Endodermal cell (in vitro differentiated cells): ENCODE measurements around the gene MBNL2. TPM values are rescaled to one million over a fixed set of nuclear protein-coding genes. Genes with fewer than 3 reads are reported as not detected.
A peak's percentile ranks its signal among the peaks of the same experiment; 100 is the strongest.

Source experiments
- DNase-seq: peaks from one replicate; pipeline ENCODE4 v3.0.0-alpha.2; 2017
- H3K27ac ChIP-seq: 2 replicates; pipeline ENCODE4 v1.5.1; 2013; ENCODE audit warnings: mild to moderate bottlenecking, low read depth, low read length, moderate library complexity
- H3K27me3 ChIP-seq: 2 replicates; pipeline ENCODE4 v1.6.1; 2013; ENCODE audit warnings: mild to moderate bottlenecking, low read length, moderate library complexity; ENCODE audit not compliant: insufficient read depth, control insufficient read depth, poor library complexity, severe bottlenecking
- H3K36me3 ChIP-seq: 2 replicates; pipeline ENCODE4 v1.7.0; 2013; ENCODE audit warnings: mild to moderate bottlenecking, low read length, moderate library complexity; ENCODE audit not compliant: control insufficient read depth, insufficient read depth
- H3K4me1 ChIP-seq: one replicate; pipeline ENCODE4 v1.7.0; 2013; ENCODE audit warnings: low read length; ENCODE audit not compliant: control insufficient read depth, insufficient read depth
- H3K4me3 ChIP-seq: 2 replicates; pipeline ENCODE4 v1.5.1; 2013; ENCODE audit warnings: mild to moderate bottlenecking, low read length, moderate library complexity
- H3K9ac ChIP-seq: 2 replicates; pipeline ENCODE4 v1.6.1; 2013; ENCODE audit warnings: mild to moderate bottlenecking, low read length, moderate library complexity; ENCODE audit not compliant: poor library complexity, severe bottlenecking; ENCODE audit errors: extremely low read depth
- H3K9me3 ChIP-seq: 2 replicates; pipeline ENCODE4 v1.6.1; 2013; ENCODE audit warnings: mild to moderate bottlenecking, low read length, moderate library complexity; ENCODE audit not compliant: control insufficient read depth
- H3K27ac Mint-ChIP-seq: 2 replicates; pipeline ENCODE4 v1.8.0; 2020; ENCODE audit warnings: mixed read lengths
- H3K27me3 Mint-ChIP-seq: 2 replicates; pipeline ENCODE4 v1.8.0; 2021; ENCODE audit warnings: mild to moderate bottlenecking, mixed read lengths; ENCODE audit not compliant: insufficient read depth
- H3K36me3 Mint-ChIP-seq: 2 replicates; pipeline ENCODE4 v1.8.0; 2020; ENCODE audit warnings: low read depth, mixed read lengths
- H3K4me1 Mint-ChIP-seq: 2 replicates; pipeline ENCODE4 v1.8.0; 2020; ENCODE audit warnings: mixed read lengths
- H3K4me3 Mint-ChIP-seq: 2 replicates; pipeline ENCODE4 v1.8.0; 2020; ENCODE audit warnings: mild to moderate bottlenecking, moderate library complexity, mixed read lengths
- H3K9me3 Mint-ChIP-seq: 2 replicates; pipeline ENCODE4 v1.8.0; 2020; ENCODE audit warnings: mild to moderate bottlenecking, mixed read lengths
- WGBS, 2 experiments: methylation state at CpG; one replicate each; pipeline versions ENCODE4 v1.1.5 to v1.1.7; 2013; ENCODE audit warnings: missing lambda C conversion rate in 2 of 2, mixed read lengths in 1 of 2; ENCODE audit not compliant: insufficient coverage in 1 of 2, insufficient read length in 1 of 2; 5-methylcytosine and 5-hydroxymethylcytosine counted together
- total RNA-seq, 2 donors: library from RNA; stranded (reverse); fragmentation: NEBNext Ultra II Directional in 1 of 2; extraction: Animal tissue kit (Norgen Biotek cat#: 25700) in 1 of 2; gene quantifications; 2 replicates in 1 of 2; 3 replicates in 1 of 2; pipeline ENCODE4 v1.2.1, GENCODE V29; 2021
- TF ChIP-seq, protein P1 (sequence below): fragments of 200-600 bp; sonication (generic); conservative IDR thresholded peaks from 2 replicates; pipeline ENCODE4 v1.5.0; 2021; ENCODE audit warnings: antibody characterized with exemption, mild to moderate bottlenecking

The MBNL2 gene
- total RNA-seq, 2 donors from 2014 or later: 1.7 to 3.3 TPM

DNA sequence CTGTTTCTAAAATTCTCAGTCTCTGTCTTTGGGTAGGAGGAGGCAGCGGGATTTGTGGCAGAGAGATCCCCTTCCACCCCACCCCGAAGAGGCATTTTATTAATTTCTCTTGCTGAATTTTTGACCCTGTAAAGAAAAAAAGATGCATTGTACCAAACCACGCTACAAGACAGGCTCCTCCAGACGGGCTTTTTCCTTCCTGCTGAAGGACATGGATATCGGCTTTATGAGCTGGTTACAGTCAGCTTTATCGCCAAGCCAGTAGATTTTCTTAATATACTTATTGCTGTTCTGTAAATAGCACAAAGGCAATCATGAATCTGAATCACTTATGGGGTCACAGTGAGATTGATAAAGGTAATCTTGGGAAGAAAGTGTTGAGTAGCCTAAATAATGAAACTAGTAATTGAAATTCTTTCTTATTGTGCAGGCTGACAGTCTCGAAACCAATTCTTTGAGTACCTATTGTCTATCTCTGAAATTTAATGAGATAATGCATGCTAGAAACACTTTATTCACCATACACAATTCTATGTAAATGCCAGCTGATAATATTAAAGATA lies 24.5 kb downstream of the MBNL2 start:
- H3K4me1 ChIP-seq: no peaks in the 10 kb centered on the region
- H3K9ac ChIP-seq: no peak overlapping the region
- no peak overlapping the region for H3K27ac Mint-ChIP-seq
- no peaks in the 10 kb centered on the region for H3K36me3 Mint-ChIP-seq
- H3K27me3 Mint-ChIP-seq: peaks cover 53% of the 10 kb centered on the region
- no peaks in the 10 kb centered on the region for H3K9me3 ChIP-seq
- H3K4me3 ChIP-seq: no peak overlapping the region
- 90 to 100% methylated on average over 2 to 6 of the region's 7 CpGs for WGBS, 2 experiments
- no peak for DNase-seq
- peaks cover 39% of the 10 kb centered on the region for H3K27me3 ChIP-seq
- H3K4me1 Mint-ChIP-seq: peaks cover 2% of the 10 kb centered on the region
- H3K9me3 Mint-ChIP-seq: no peaks in the 10 kb centered on the region
- no peaks in the 10 kb centered on the region for H3K36me3 ChIP-seq
- TF ChIP-seq, protein P1, sequence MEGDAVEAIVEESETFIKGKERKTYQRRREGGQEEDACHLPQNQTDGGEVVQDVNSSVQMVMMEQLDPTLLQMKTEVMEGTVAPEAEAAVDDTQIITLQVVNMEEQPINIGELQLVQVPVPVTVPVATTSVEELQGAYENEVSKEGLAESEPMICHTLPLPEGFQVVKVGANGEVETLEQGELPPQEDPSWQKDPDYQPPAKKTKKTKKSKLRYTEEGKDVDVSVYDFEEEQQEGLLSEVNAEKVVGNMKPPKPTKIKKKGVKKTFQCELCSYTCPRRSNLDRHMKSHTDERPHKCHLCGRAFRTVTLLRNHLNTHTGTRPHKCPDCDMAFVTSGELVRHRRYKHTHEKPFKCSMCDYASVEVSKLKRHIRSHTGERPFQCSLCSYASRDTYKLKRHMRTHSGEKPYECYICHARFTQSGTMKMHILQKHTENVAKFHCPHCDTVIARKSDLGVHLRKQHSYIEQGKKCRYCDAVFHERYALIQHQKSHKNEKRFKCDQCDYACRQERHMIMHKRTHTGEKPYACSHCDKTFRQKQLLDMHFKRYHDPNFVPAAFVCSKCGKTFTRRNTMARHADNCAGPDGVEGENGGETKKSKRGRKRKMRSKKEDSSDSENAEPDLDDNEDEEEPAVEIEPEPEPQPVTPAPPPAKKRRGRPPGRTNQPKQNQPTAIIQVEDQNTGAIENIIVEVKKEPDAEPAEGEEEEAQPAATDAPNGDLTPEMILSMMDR: no peak
- H3K4me3 Mint-ChIP-seq: no peak overlapping the region
- peak overlapping the region; percentile 14 for H3K27ac ChIP-seq

DNA sequence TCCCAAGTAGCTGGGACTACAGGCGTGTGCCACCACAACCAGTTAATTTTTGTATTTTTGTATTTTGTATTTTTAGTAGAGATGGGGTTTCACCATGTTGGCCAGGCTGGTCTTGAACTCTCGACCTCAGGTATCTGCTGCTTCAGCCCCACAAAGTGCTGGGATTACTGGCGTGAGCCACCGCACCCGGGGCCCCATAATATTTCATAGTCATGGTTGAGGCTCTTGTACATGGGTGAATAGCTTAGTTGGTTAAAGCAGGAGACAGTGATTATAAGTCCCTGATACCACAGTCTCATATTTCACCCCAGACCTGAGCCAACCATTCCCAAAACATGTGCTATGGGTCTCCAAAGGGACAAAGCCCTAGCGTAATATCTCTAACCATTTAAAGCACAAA lies 26.1 kb downstream of the MBNL2 start:
- Mint-ChIP-seq H3K4me3 (no peak overlapping the region), H3K36me3 (no peaks in the 10 kb centered on the region), H3K4me1 (peaks cover 2% of the 10 kb centered on the region), H3K27me3 (peaks cover 37% of the 10 kb centered on the region), H3K9me3 (no peaks in the 10 kb centered on the region), H3K27ac (no peak overlapping the region)
- TF ChIP-seq, protein P1: no peak
- no peak overlapping the region for H3K4me3 ChIP-seq
- 94 to 100% methylated on average over 1 to 5 of the region's 6 CpGs for WGBS, 2 experiments
- no peaks in the 10 kb centered on the region for H3K4me1 ChIP-seq
- no peak overlapping the region for H3K9ac ChIP-seq
- peaks cover 30% of the 10 kb centered on the region for H3K27me3 ChIP-seq
- no peaks in the 10 kb centered on the region for H3K36me3 ChIP-seq
- H3K27ac ChIP-seq: no peak overlapping the region
- DNase-seq: no peak
- H3K9me3 ChIP-seq: no peaks in the 10 kb centered on the region

DNA sequence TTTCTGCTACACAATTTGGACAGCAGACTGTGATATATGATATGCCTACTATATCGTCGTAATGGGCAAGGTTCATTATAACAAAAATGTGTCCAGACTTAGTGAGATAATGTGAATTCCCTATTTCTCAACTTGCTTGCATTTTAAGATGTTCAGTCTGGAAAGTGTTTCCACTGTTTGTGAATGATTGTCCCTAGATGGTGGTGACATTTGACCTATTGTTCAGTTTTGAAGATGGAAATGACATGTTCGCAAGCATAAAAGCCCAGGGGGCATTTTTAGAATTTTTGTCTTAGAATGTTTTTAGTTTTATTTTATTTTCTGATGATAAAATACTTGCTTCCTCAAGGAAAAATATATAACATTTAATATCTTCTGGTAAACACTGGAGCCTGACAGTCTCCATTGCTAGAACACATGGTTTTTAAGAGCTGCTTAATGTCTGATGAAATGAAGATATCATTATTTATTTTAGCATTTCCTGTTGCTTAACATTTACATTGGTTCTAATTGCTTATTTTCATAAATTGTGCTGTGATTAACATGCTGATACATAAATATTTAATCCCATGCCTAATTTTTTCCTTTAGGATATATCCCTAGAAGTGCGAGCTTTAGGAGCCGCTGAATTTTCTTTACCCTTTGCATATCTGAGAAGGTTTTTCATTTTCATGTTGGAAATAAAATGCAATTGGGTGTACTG lies 27.1 kb downstream of the MBNL2 start:
- no peak overlapping the region for H3K27ac Mint-ChIP-seq
- 91 to 93% methylated on average over 2 to 5 of the region's 5 CpGs for WGBS, 2 experiments

More for the DNA sequence above, 27.1 kb downstream of the MBNL2 start:
- H3K4me3 ChIP-seq: no peak overlapping the region
- Mint-ChIP-seq H3K9me3 (no peaks in the 10 kb centered on the region), H3K4me1 (peaks cover 2% of the 10 kb centered on the region), H3K4me3 (no peak overlapping the region), H3K36me3 (no peaks in the 10 kb centered on the region), H3K27me3 (peaks cover 29% of the 10 kb centered on the region)
- TF ChIP-seq, protein P1: no peak
- H3K27ac ChIP-seq: peak overlapping the region; percentile 33
- no peaks in the 10 kb centered on the region for H3K4me1 ChIP-seq
- no peak for DNase-seq
- peaks cover 20% of the 10 kb centered on the region for H3K27me3 ChIP-seq
- H3K36me3 ChIP-seq: no peaks in the 10 kb centered on the region
- no peaks in the 10 kb centered on the region for H3K9me3 ChIP-seq
- no peak overlapping the region for H3K9ac ChIP-seq
